HG02943 (cell line): ENCODE measurements around the gene HCRTR1.

ENCODE experiments used
- ATAC-seq: cut with Tn5 transposase; IDR thresholded peaks from one replicate; pipeline ENCODE4 v1.9.1; 2021; ENCODE audit warnings: mild to moderate bottlenecking, low read depth, moderate library complexity; ENCODE audit not compliant: unreplicated experiment

HCRTR1 gene

DNA sequence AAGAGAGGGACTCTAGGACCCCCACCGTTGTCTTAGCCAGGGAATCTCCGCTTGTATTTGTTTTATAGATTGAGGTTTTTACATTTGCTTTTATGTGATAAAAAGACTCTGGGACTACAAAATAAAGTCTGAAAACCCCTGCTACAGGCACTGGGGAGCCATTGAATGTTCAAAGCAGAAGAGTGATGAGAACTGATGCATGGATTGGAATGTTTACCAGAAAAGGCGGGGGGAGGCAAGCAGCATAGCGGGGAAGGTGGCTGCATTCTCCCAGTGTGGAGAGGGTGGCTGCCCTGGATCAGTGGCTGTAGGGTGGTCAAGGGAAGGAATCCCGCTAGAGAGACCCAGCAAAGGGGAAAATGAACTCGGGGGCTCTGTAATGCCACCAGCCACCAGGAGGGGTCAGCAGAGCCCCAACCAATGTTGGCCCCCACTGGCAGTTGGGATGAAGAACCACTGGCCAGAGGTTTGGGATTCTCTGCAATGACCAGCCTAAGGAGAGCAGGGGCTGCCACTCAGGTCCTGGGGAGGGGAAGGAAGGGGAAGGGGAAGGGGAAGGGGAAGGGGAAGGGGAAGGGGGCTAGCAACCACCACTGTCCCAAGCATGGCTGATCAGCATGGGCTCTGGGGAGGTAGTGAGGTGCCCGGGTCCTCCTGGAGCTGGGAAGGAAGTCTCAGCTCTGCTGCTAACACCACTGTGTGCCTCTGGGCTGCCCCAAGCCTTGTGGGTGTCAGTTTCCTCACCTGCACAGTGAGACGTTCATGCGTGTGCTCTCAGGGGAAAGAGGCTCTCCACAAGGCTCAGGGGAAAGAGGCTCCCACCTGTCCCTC is 46.3 kb downstream of the HCRTR1 start:
- no peak for ATAC-seq

DNA sequence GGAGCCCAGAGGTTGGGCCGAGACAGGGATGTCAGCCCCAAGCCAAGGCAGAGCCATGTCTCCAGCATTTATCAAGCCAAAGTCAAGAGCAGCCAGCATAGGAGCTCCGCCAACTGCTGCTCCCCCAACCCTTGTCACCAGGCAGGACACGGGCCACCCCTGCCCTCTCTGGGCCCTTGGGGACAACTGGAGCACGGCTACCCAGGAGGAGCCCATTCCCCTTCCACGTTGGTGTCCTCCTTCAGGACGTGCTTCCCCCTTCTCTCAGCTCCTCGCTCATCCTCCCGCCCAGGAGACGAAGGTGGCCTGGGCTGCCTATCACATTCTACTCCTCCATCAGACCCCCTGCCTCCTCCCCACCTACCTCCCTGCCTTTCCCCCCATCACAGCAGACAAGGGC is 47.0 kb downstream of the HCRTR1 start:
- ATAC-seq, result no peak

DNA sequence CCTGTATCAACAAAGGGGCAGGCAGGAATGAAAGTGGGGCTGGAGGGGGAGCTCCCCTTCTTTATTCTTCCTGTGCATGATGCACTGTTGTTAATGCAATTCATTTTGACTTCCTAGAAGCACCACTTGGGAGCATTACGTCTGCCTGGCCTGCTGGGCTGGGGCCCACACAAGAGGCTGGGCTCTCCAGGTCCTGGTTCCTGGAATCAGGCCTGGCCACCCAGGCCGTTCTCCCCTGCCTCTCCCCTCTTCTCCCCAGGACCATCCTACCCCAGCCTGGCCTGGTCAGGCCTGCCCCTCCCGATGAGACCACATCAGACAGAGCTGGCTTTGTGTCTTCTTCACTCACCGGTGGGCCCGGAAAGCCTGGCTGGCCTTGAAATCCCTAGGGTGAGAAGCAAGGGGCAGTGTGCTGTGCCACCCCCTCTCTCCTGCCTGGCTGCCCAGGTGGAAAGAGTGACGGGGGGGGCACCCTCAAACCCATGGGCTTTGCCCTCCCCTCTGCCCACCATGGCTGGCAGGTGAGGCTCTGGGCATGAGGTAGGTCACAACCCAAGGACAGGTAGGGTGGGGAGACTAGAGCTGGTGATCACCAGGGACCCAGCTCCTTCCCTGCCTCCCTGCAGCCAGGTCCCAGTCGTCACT is 47.9 kb downstream of the HCRTR1 start:
- no peak for ATAC-seq

DNA sequence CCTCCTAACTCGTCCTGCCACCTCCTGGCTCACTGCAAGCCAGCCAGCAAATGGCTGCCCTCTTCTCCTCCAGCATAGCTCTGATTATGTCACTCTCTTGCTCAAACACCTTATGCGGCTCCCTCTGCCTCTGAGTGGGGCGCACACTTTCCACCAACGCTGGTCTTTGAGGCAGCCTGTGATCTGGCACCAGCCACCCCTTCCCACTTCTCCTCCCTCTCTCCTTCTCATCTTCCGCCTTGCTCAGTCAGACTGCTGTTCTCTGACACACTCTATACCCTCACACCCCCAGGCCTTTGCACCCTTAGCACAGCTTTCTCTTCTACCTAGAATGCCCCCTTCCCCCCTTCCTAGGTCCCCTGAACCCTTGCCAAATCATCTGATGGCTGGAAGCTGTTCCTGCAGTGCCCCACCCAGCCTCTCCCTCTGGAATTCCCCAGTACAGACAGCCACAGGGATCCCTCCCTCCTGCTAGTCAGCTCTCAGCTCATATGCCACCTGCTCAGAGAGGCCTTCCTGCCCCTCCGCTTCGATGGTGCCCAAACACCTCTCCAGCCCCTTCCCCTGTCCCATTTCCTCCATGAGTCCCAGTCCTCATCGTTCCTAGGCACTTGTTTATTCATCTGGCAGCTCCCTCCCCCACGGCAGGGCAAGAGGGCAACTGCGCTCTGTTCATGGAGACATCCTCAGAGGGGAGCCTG is 48.9 kb downstream of the HCRTR1 start:
- no peak for ATAC-seq

DNA sequence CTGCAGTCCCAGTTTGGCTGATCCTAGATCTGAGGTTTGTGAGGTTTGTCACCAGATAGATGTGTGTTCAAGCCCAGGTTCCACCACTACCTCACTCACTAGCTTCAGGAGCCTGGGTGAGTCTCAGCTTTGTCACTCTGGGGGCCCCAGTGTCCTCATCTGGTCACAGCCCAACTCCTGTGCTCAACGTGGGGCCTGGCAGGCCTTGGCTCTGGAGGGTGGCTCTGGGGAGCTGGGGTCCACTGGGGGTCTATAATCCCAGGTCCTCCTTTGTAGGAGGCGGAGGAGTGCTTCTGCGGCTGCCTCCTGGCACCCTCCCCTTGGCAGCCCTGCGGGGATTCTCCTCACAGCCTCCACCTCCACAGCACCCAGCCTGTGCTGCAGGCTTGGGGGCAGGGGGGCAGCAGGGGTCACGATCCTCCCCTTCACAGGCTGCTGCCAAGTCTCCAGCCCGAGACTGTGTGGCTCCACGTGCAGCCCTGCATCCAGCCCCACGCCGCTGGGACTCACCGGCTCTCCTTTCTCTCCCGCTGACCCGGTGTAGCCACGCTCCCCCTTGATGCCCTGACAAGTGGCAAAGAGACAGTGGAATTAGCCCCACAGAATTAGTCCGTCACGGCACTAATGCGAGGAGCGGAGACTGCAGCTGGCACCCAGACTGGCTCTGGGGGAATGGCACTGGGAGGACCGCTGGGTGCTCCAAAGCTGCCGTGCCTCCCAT is 49.7 kb downstream of the HCRTR1 start:
- no peak for ATAC-seq

DNA sequence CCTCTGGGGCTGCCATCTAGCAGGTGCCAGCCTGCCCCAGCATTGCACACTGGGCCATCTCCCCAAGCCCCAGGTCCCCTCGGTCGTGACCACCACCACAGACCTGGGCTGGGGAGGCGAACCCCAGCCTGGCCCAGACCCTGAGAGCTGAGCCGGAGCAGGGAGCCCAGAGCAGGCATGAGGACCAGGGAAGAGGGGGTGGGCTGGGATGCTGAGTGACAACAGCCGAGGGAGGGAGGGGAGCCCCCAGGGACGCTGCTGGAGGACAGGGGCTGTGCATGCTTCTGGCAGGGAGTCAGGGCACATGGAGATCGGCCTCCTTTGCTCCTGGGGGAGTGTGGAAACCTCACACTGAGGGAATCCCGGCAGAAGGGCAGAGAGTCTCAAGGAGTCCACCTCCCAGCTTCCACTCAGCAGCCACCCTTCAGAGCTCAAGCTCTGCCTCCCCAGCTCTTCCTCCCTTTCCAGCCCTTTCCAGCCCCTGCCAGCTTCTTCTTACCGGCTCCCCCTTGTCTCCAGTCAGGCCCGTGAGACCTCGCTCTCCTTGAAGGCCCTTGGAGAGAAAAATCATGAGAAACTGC is 50.9 kb downstream of the HCRTR1 start:
- no peak for ATAC-seq

DNA sequence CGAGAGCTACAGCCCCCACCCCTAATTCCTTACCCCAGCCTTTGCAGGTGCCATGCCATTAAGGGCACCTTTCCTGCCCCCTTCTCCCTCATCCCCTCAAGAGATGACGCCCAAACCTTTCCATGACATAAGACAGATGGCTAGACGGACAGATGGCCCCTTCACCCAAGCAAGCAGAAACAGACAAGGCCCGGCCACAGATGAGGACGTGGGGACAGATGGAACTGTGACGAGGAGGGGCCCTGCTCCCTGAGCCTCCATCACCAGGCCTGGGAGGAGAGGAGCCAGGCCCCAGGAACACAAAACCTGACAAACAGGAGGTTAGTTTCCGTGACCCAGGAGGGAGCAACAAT is 51.9 kb downstream of the HCRTR1 start:
- no peak for ATAC-seq

DNA sequence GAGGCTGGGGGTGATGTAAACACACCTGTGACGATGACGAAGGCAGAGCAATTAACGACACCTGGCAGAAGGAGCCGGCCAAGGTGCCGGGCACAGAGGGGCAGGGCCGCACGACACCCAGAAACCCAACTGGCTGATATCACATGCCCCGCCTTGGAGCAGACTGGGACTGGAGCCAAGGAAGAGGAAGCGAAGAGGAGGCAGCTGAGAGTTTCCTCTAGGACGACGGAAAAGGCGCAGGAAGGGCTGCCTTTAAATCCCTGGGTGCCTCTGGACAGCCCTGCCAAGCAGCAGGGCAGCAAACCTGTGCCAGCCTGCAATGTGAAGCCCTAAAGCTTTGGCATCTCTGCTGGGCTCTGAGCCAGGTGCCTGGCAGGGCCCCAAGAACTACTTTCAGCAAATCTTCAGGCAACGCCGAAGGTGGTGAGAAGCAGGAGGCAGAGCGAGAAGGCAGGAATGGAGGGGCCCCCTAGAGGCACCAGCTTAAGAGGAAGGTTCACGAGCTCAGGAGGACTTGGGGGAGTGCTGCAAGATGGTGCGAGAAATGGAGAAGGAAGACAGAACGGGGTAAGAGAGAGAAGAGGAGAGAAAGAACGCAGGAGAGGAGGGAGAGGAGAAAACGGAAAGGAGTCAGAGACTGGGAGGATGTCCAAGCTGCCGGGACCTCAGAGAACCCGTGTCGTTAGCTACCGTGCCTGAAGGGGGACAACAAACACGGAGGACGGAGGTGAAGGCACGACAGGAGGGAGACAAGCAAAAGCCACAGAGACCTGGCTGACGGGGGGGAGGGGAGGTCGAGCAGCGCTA is 52.5 kb downstream of the HCRTR1 start:
- ATAC-seq, result no peak

DNA sequence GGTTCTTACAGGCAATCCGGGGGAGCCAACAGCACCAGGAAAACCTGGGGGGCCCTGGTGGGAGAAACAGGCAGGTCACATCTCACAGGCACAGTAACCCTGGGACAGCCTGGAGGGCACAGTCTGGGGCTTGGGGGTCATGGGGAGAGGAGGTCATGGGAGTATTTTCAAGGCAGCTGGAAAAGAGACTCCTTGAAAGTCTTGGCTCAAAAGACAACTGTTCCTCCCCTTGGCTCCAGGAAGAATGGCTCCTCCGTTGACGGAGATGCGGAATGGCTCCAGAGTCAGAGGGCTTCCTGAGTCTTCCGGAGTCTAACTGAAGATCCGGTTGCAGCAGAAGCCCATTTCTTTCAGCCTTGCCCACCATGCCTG is 53.1 kb downstream of the HCRTR1 start:
- no peak for ATAC-seq

DNA sequence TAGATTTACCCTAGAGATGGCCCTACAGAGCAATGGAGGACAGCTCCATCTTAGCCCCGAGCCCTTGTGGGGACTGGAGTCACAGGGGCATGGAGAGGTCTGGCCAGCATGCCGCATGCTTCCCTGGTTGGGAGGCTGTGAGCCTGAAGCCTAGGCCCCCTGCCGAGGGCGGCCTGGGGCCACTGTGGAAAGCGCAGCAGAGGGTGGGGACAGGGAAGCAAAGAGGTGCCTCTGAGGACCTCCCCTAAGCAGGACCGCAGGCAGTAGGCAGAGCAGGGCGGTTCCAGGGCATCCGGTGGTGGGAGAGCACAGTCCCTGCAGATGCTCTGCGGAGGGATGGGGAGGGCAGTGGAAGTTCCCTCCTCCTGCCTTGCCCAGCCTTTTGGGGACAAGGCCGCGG is 53.7 kb downstream of the HCRTR1 start:
- ATAC-seq, result no peak

DNA sequence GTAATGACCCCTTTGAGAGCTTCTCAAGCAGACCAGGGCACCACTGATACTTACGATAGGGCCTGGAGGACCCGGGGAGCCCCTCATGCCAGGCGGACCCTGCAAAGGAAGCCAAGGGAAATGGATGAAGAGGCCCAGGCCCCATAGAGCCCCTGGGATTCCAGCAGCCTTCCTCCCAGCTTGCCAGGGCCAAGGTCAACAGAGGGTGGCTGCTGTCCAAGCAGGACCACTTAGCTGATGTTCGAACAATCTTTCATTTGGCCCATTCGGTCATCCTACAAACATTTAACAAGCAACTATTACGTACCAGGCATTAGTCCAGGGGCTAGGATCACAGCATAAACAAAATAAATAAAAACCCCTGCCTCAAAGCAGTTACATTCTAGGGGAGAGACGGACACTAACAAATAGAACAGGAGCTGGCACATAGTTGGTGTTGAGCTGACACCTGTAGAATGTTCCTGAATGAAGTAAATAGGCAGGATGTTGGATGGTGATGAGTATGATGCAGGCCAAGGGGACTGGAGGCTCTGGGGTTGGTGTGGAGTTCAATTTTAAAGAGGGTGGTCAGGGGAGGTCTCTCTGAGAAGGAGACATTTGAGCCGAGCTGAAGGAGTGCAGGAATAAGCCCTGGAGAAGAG is 54.2 kb downstream of the HCRTR1 start:
- no peak for ATAC-seq

DNA sequence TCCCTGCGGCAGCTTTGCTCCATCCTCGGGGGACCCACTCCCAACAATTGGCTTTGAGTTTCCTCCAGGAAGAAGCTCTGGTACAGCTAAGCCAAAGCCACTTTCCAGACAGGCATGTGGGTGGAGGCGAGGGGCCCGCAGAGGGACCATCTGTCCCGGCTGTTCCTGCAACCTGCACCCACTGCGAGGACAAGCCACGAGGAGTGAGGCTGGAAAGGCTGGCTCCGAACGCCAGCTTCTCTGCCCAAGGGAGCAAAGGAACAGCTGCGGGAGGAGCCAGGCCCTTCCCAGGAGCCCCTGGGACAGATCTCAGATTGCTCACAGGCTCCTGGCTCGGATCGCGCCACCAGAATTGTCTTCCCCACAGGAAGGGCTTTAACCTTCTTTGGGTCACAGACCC is 55.5 kb downstream of the HCRTR1 start:
- no peak for ATAC-seq

DNA sequence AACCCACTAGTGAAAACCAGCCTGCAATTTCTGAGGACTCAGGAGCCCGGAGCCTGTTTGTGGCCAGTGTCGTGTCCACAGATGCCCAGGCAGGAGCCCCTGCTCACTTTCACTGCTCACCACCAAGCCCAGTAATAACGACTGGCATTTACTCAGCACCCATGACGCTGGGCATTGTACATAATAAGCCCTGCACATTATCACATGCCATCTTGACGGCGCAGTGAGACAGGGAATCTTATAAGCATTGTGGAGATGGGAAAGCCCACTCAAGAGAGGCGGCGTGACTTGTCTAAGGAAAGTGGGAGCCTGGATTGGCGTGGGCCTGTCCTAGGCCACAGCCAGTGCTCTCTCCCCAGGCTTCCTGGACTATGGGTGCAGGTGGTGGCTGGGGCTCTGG is 55.9 kb downstream of the HCRTR1 start:
- ATAC-seq, result no peak

DNA sequence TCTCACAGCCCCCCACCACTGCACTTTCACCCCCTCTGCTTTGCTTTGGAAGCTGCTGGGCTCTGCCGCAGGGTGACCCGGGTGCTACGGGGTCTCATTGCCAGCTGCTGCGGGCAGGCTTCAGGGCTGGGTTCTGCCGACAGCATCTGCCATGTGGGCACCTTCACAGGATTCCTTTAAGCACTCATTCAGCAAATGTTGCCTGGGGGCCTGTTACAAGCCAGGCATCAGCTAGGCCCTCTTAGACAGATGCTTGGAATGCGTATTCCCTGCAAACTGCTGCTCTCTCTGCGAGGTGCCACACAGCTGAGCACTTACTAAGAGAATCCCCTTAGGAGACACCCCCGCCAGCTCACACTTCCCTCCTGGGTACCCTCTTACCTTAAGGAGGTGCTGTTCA is 57.1 kb downstream of the HCRTR1 start:
- ATAC-seq, result no peak

DNA sequence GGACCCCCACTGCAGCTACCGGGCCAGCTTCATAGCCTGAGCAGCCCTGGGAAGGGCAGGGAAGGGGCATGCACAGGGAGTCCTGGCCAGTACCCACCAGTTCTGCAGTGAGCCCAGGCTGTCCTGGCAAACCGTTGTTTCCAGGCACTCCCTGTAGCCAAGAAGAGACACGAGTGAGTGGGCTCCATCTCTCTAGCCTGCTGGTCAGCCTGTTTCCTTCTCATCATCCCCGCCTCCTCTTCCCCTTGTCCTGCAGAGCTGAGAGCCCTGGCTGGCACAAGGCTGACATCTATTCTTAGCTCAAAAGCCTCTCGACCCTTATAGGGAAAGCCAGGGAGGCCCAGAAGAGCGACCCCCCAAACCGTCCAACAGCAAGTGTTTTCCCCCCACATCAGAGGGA is 57.7 kb downstream of the HCRTR1 start:
- no peak for ATAC-seq

DNA sequence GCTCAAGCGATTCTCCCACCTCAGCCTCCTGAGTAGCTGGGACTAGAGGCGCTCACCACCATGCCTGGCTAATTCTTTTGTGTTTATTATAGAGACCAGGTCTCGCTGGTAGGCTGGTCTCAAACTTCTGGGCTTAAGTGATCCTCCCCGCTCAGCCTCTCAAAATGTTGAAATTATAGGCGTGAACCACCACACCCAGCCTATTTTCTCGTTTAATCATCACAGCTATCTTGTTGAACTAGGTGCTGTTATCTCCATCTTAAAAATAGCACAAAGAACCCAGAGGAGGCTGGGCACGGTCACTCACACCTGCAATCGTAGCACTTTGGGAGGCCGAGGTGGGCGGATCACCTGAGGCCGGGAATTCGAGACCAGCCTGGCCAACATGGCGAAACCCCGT is 58.3 kb downstream of the HCRTR1 start:
- ATAC-seq, result no peak
